ENCODE data around the gene CCRL2.
"Not testable (repeated sequence)": the region's sequence is repeated elsewhere in the genome, so short reads cannot be mapped to it uniquely, and the experiment has no call there.

CCRL2 gene

DNA sequence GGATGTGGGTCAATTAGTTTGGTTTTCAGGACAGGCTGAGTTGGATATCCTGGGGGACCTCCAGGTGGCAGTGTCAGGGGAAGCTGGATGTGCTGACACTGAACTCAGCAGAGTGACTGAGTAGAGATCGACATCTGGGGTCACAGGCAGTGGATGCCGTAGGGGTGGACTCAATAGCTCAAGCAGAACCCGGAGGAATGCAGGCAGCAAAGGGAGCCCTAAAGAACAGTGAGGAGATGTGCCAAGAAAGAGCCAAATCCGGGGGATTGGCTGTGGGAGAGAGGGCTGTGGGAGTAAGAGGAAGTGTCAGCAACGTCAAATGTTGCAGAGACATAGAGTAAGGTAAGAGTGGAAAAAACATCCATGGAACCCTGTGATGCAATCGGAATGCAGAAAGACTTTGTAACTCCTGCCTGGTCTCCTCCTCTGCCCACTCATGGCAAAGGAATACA, 11.8 kb upstream of the CCRL2 start:
- H3K27ac ChIP-seq (ENCODE audit: low read length) = no peak overlapping the region
- H3K4me1 ChIP-seq (ENCODE audit: control insufficient read depth, insufficient read depth, low read length) = no peaks in the 10 kb centered on the region
- H3K36me3 ChIP-seq (ENCODE audit: control insufficient read depth in 2 of 2, insufficient read depth in 2 of 2, low read length in 2 of 2) = no peaks in the 10 kb centered on the region
- no peaks in the 10 kb centered on the region for H3K9me3 ChIP-seq (ENCODE audit: control insufficient read depth in 2 of 2, low read length in 2 of 2)
- no peaks in the 10 kb centered on the region for H3K27me3 ChIP-seq (ENCODE audit: control insufficient read depth in 1 of 2, insufficient read depth in 2 of 2, low read length in 2 of 2)
- no peak overlapping the region for H3K4me3 ChIP-seq (ENCODE audit: low read length in 2 of 2)
- no peak overlapping the region for H3K9ac ChIP-seq (ENCODE audit: low read length in 2 of 2)

DNA sequence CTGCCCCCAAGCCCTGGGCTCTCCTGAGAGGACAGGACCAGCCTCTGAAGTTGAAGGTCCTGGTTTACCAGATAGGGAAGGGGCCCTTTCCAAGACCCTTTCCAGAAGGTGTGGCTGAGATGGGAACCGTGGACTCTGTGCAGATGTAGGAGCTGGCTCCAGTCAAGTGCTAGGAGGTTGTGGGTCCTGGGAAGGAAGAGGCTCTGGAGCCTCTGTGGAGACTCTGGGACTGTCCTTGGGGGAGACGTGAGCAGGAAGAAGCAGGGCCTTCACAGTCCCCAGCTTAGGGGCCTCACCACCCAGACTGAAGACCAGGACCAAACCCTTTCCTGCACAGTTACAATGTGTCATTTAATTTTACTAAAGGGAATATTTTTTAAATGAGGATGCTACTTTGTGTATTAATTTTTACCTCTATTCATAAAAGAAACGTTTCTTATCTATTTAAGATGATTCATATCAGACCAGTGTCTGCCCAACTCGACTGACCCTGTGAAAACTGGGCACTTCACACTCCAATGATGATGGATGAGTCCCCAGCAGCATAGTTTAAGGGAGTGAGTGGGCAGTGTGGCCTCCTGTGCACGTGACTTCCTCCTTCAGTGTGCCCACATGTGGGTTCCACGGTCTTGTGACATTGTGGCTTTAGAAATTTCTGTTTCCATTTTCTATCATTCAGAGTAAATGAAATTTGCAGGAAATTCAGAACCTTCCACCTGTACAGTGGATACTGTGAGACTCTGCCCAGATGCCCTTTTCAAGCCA, 11.1 kb upstream of the CCRL2 start:
- no peaks in the 10 kb centered on the region for H3K4me1 ChIP-seq (ENCODE audit: control insufficient read depth, insufficient read depth, low read length)
- no peaks in the 10 kb centered on the region for H3K36me3 ChIP-seq (ENCODE audit: control insufficient read depth in 2 of 2, insufficient read depth in 2 of 2, low read length in 2 of 2)
- no peak overlapping the region for H3K27ac ChIP-seq (ENCODE audit: low read length)
- H3K4me3 ChIP-seq (ENCODE audit: low read length in 2 of 2) = no peak overlapping the region
- H3K9me3 ChIP-seq (ENCODE audit: control insufficient read depth in 2 of 2, low read length in 2 of 2) = no peaks in the 10 kb centered on the region
- H3K9ac ChIP-seq (ENCODE audit: low read length in 2 of 2) = no peak overlapping the region
- H3K27me3 ChIP-seq (ENCODE audit: control insufficient read depth in 1 of 2, insufficient read depth in 2 of 2, low read length in 2 of 2) = no peaks in the 10 kb centered on the region

DNA sequence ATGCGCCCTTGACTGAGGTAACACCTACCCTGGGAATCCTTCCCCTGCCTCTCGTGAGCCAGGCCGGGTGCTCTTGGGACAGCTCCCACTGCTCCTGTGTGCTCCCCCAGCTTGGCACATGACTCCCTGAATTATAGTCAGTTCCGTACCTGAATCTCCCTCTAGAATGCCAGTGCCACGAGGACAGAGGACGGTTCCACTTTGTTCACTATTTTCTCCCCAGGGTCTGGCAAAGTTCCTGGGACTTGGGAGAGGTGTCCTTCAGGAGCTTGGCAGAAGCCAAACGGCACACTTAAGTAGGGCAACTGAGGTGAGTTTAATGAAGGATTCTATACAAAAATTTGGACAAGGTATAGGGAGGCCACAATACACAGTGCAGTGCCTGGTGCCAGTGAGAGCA, 9.9 kb upstream of the CCRL2 start:
- no peaks in the 10 kb centered on the region for H3K36me3 ChIP-seq (ENCODE audit: control insufficient read depth in 2 of 2, insufficient read depth in 2 of 2, low read length in 2 of 2)
- no peaks in the 10 kb centered on the region for H3K4me1 ChIP-seq (ENCODE audit: control insufficient read depth, insufficient read depth, low read length)
- H3K27ac ChIP-seq (ENCODE audit: low read length) = no peak overlapping the region
- H3K4me3 ChIP-seq (ENCODE audit: low read length in 2 of 2) = no peak overlapping the region
- no peaks in the 10 kb centered on the region for H3K27me3 ChIP-seq (ENCODE audit: control insufficient read depth in 1 of 2, insufficient read depth in 2 of 2, low read length in 2 of 2)
- H3K9me3 ChIP-seq (ENCODE audit: control insufficient read depth in 2 of 2, low read length in 2 of 2) = no peaks in the 10 kb centered on the region
- H3K9ac ChIP-seq (ENCODE audit: low read length in 2 of 2) = no peak overlapping the region

DNA sequence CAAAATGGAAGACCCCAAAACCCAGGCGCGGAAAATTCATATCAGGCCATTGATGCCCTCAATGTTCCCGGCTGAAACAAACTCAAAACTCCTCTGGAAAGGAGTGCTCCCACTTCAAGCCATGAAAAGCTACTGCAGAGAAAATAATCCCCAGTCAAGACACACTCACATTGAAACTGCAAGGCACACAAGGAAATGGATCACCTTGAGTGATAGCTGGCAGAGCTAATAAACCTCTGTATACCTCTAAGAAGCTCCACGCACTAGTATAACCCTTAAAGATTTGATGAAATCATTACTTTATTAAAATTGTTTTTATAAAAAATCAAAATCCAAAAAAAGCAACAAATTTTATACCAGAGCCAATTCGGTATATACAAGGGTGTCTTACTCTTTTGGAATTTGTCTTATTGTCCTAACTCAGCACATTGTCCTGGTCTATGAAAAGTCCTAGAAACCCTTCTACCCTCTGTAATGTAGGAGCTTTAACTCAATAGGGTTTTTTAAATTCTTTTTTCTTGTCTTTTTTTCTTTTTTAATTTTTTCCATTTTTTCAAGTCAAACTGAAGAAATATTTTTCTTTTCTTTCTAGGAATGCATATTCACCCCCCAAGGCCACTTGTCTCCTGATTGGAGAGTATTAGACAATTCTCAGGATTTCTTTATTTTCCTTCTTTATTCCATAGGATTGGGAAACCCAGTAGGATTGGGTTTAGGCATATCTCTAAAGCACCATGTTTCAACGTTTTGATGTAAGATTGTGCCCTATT, 8.7 kb upstream of the CCRL2 start:
- no peak overlapping the region for H3K27ac ChIP-seq (ENCODE audit: low read length)
- no peaks in the 10 kb centered on the region for H3K27me3 ChIP-seq (ENCODE audit: control insufficient read depth in 1 of 2, insufficient read depth in 2 of 2, low read length in 2 of 2)
- H3K9me3 ChIP-seq (ENCODE audit: control insufficient read depth in 2 of 2, low read length in 2 of 2) = no peaks in the 10 kb centered on the region
- no peak overlapping the region for H3K9ac ChIP-seq (ENCODE audit: low read length in 2 of 2)
- no peaks in the 10 kb centered on the region for H3K4me1 ChIP-seq (ENCODE audit: control insufficient read depth, insufficient read depth, low read length)
- H3K4me3 ChIP-seq (ENCODE audit: low read length in 2 of 2) = no peak overlapping the region
- H3K36me3 ChIP-seq (ENCODE audit: control insufficient read depth in 2 of 2, insufficient read depth in 2 of 2, low read length in 2 of 2) = no peaks in the 10 kb centered on the region

DNA sequence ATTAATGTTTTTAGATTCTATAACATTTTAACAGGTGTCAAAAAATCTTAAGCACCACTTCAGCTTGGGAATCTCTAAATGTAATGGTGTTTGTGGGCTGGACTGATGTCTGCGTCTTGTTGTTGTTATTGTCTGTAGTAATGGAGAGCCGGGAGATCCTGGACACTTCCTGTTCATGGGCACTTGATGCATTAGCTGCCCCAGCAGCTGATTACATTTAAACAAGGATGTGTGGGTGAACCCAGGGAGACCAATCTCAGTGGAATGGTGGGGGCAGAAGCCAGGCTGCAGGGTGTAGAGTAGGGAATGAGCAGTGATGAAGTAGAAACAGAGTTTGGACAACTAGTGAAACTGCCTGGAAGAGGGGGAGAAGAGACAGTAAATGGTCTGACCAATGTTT, 8.0 kb upstream of the CCRL2 start:
- H3K27ac ChIP-seq (ENCODE audit: low read length) = no peak overlapping the region
- no peak overlapping the region for H3K4me3 ChIP-seq (ENCODE audit: low read length in 2 of 2)
- no peaks in the 10 kb centered on the region for H3K9me3 ChIP-seq (ENCODE audit: control insufficient read depth in 2 of 2, low read length in 2 of 2)
- H3K27me3 ChIP-seq (ENCODE audit: control insufficient read depth in 1 of 2, insufficient read depth in 2 of 2, low read length in 2 of 2) = no peaks in the 10 kb centered on the region
- H3K9ac ChIP-seq (ENCODE audit: low read length in 2 of 2) = no peak overlapping the region
- no peaks in the 10 kb centered on the region for H3K4me1 ChIP-seq (ENCODE audit: control insufficient read depth, insufficient read depth, low read length)
- H3K36me3 ChIP-seq (ENCODE audit: control insufficient read depth in 2 of 2, insufficient read depth in 2 of 2, low read length in 2 of 2) = no peaks in the 10 kb centered on the region

GRCh38 chr3:46399557-46399956, 7.5 kb upstream of the CCRL2 start:
- Histone ChIP-seq H3K4me3 (ENCODE audit: low read length in 2 of 2) (no peak overlapping the region), H3K9me3 (ENCODE audit: control insufficient read depth in 2 of 2, low read length in 2 of 2) (no peaks in the 10 kb centered on the region), H3K27me3 (ENCODE audit: control insufficient read depth in 1 of 2, insufficient read depth in 2 of 2, low read length in 2 of 2) (no peaks in the 10 kb centered on the region), H3K36me3 (ENCODE audit: control insufficient read depth in 2 of 2, insufficient read depth in 2 of 2, low read length in 2 of 2) (no peaks in the 10 kb centered on the region), H3K4me1 (ENCODE audit: control insufficient read depth, insufficient read depth, low read length) (no peaks in the 10 kb centered on the region), H3K27ac (ENCODE audit: low read length) (no peak overlapping the region), H3K9ac (ENCODE audit: low read length in 2 of 2) (no peak overlapping the region)

DNA sequence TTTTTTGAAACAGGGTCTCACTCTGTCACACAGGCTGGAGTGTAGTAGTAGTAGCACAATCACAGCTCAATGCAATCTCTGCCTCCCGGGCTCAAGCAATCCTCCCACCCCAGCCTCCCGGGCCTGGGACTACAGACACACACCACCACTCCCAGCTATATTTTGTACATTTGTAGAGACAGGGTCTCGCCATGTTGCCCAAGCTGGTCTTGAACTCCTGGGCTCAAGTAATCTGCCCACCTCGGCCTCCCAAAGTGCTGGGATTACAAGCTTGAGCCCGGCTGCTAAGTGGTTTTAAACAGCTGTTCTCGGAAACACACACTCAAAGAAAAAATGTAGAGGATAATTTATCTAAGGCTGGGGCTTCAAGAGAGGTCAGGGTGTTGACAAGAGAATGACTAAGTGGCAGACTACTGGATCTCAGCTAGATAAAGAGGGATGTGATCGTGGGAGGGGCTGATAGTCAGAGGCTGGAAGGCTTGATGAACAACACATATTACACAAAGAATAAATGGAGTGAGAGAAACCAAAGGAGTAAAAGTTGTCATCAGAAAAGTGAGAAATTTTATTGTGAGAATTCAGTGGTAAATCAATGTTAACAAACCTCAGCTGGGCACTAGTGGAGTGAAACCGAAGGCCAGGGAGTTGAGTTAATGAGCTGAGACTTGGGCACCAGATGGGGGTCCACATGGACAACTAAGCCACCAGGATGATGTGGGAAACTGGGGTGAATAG, 6.9 kb upstream of the CCRL2 start:
- Histone ChIP-seq H3K9me3 (ENCODE audit: control insufficient read depth in 2 of 2, low read length in 2 of 2) (no peaks in the 10 kb centered on the region), H3K27me3 (ENCODE audit: control insufficient read depth in 1 of 2, insufficient read depth in 2 of 2, low read length in 2 of 2) (no peaks in the 10 kb centered on the region), H3K27ac (ENCODE audit: low read length) (no peak overlapping the region), H3K36me3 (ENCODE audit: control insufficient read depth in 2 of 2, insufficient read depth in 2 of 2, low read length in 2 of 2) (no peaks in the 10 kb centered on the region), H3K9ac (ENCODE audit: low read length in 2 of 2) (no peak overlapping the region), H3K4me3 (ENCODE audit: low read length in 2 of 2) (no peak overlapping the region), H3K4me1 (ENCODE audit: control insufficient read depth, insufficient read depth, low read length) (no peaks in the 10 kb centered on the region)

GRCh38 chr3:46400846-46401245, 6.2 kb upstream of the CCRL2 start:
- peaks cover 3% of the 10 kb centered on the region for H3K4me1 ChIP-seq (ENCODE audit: control insufficient read depth, insufficient read depth, low read length)
- no peak overlapping the region for H3K4me3 ChIP-seq (ENCODE audit: low read length in 2 of 2)
- H3K36me3 ChIP-seq (ENCODE audit: control insufficient read depth in 2 of 2, insufficient read depth in 2 of 2, low read length in 2 of 2) = no peaks in the 10 kb centered on the region
- H3K27ac ChIP-seq (ENCODE audit: low read length) = no peak overlapping the region
- no peaks in the 10 kb centered on the region for H3K9me3 ChIP-seq (ENCODE audit: control insufficient read depth in 2 of 2, low read length in 2 of 2)
- no peak overlapping the region for H3K9ac ChIP-seq (ENCODE audit: low read length in 2 of 2)
- H3K27me3 ChIP-seq (ENCODE audit: control insufficient read depth in 1 of 2, insufficient read depth in 2 of 2, low read length in 2 of 2) = no peaks in the 10 kb centered on the region

DNA sequence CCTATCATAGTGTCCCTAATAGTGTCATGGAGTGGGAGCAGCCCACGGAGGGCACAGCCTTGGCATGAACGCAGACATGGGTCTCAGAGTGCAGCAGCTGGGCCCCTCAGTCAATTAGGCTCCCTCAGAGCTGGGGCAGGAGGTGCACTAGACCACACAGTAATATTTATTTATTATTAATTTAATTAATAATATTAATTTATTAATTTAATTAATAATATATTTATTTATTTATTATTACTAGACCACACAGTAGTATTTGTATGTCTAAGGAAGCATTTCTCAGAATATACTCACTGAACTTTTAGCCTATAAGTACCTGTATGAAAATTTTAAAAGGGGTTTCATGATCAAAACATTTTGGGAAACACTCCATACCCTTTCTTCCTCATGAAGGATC, 5.5 kb upstream of the CCRL2 start:
- Histone ChIP-seq H3K4me3 (ENCODE audit: low read length in 2 of 2) (no peak overlapping the region), H3K27ac (ENCODE audit: low read length) (no peak overlapping the region), H3K36me3 (ENCODE audit: control insufficient read depth in 2 of 2, insufficient read depth in 2 of 2, low read length in 2 of 2) (no peaks in the 10 kb centered on the region), H3K9ac (ENCODE audit: low read length in 2 of 2) (no peak overlapping the region), H3K9me3 (ENCODE audit: control insufficient read depth in 2 of 2, low read length in 2 of 2) (no peaks in the 10 kb centered on the region), H3K27me3 (ENCODE audit: control insufficient read depth in 1 of 2, insufficient read depth in 2 of 2, low read length in 2 of 2) (no peaks in the 10 kb centered on the region), H3K4me1 (ENCODE audit: control insufficient read depth, insufficient read depth, low read length) (peaks cover 4% of the 10 kb centered on the region)

DNA sequence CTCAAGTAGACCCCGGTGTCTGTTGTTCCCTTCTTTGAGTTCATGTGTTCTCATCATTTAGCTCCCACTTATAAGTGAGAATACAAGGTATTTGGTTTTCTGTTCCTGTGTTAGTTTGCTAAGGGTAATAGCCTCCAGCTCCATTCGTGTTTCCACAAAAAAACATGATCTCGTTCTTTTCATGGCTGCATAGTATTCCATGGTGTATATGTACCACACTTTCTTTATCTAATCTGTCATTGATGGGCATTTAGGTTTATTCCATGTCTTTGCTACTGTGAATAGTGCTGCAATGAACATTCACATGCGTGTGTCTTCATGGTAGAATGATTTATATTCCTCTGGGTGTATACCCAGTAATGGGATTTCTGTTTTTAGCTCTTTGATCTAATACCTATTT, 4.2 kb upstream of the CCRL2 start:
- H3K4me1 ChIP-seq (ENCODE audit: control insufficient read depth, insufficient read depth, low read length) = peaks cover 10% of the 10 kb centered on the region
- H3K27ac ChIP-seq (ENCODE audit: low read length); H3K4me3 ChIP-seq (ENCODE audit: low read length in 2 of 2); H3K9ac ChIP-seq (ENCODE audit: low read length in 2 of 2); H3K9me3 ChIP-seq (ENCODE audit: control insufficient read depth in 2 of 2, low read length in 2 of 2); H3K36me3 ChIP-seq (ENCODE audit: control insufficient read depth in 2 of 2, insufficient read depth in 2 of 2, low read length in 2 of 2); H3K27me3 ChIP-seq (ENCODE audit: control insufficient read depth in 1 of 2, insufficient read depth in 2 of 2, low read length in 2 of 2): not testable (repeated sequence)

Measured in stomach smooth muscle (tissue), 2 donors.